ENCODE measurements around the gene SND1.

Gene SND1

GRCh38 chr7:128039544-128039953 lies 387.6 kb downstream of the SND1 start:
- in situ Hi-C loops (cut with HindIII; ENCODE audit: low sequenced_read_pairs), result no loop called here
- no peak for DNase-seq (ENCODE audit: low read depth)
- TF ChIP-seq CTCF (IDR thresholded peaks at IDR 0.05; ENCODE audit: low read depth, low read length, missing control alignments), result no peak
- H3K4me3 ChIP-seq (ENCODE audit: low read depth, low read length), result no peak overlapping the region

- in situ Hi-C loops (cut with HindIII; ENCODE audit: low sequenced_read_pairs), result no loop called here
- H3K4me3 ChIP-seq (ENCODE audit: low read depth, low read length), result no peak overlapping the region
- no peak for DNase-seq (ENCODE audit: low read depth)
- no peak for TF ChIP-seq CTCF (IDR thresholded peaks at IDR 0.05; ENCODE audit: low read depth, low read length, missing control alignments)
These were observed 388.2 kb downstream of the SND1 start for GRCh38 chr7:128040205-128040604.

GRCh38 chr7:128041203-128041602 lies 389.2 kb downstream of the SND1 start:
- no peak for TF ChIP-seq CTCF (IDR thresholded peaks at IDR 0.05; ENCODE audit: low read depth, low read length, missing control alignments)
- peak; percentile 77 for DNase-seq (ENCODE audit: low read depth)
- in situ Hi-C loops (cut with HindIII; ENCODE audit: low sequenced_read_pairs), result no loop called here
- H3K4me3 ChIP-seq (ENCODE audit: low read depth, low read length), result no peak overlapping the region

- no peak overlapping the region for H3K4me3 ChIP-seq (ENCODE audit: low read depth, low read length)
- DNase-seq (ENCODE audit: low read depth), result no peak
- in situ Hi-C loops (cut with HindIII; ENCODE audit: low sequenced_read_pairs), result no loop called here
- no peak for TF ChIP-seq CTCF (IDR thresholded peaks at IDR 0.05; ENCODE audit: low read depth, low read length, missing control alignments)
These were observed 390.0 kb downstream of the SND1 start for GRCh38 chr7:128042012-128042411.

- no peak overlapping the region for H3K4me3 ChIP-seq (ENCODE audit: low read depth, low read length)
- no peak for DNase-seq (ENCODE audit: low read depth)
- TF ChIP-seq CTCF (IDR thresholded peaks at IDR 0.05; ENCODE audit: low read depth, low read length, missing control alignments), result no peak
- in situ Hi-C loops (cut with HindIII; ENCODE audit: low sequenced_read_pairs), result no loop called here
These were observed 392.1 kb downstream of the SND1 start for GRCh38 chr7:128044064-128044463.

GRCh38 chr7:128045158-128045557 lies 393.2 kb downstream of the SND1 start:
- TF ChIP-seq CTCF (IDR thresholded peaks at IDR 0.05; ENCODE audit: low read depth, low read length, missing control alignments), result no peak
- no peak overlapping the region for H3K4me3 ChIP-seq (ENCODE audit: low read depth, low read length)
- DNase-seq (ENCODE audit: low read depth), result no peak
- in situ Hi-C loops (cut with HindIII; ENCODE audit: low sequenced_read_pairs), result loop anchor here (5.0 kb wide), 1 partner anchor 62 kb away; no protein-coding TSS in a partner anchor

GRCh38 chr7:128045766-128046165 lies 393.8 kb downstream of the SND1 start:
- no peak overlapping the region for H3K4me3 ChIP-seq (ENCODE audit: low read depth, low read length)
- in situ Hi-C loops (cut with HindIII; ENCODE audit: low sequenced_read_pairs), result loop anchor here (5.0 kb wide), 1 partner anchor 62 kb away; no protein-coding TSS in a partner anchor
- DNase-seq (ENCODE audit: low read depth), result no peak
- TF ChIP-seq CTCF (IDR thresholded peaks at IDR 0.05; ENCODE audit: low read depth, low read length, missing control alignments), result no peak

All from astrocyte of the cerebellum (primary cell).